ENCODE data around the gene FEM1B. TPM values are rescaled to one million over a fixed set of nuclear protein-coding genes. Genes with fewer than 3 reads are reported as not detected.
A peak's percentile ranks its signal among the peaks of the same experiment; 100 is the strongest.

Gene FEM1B
- total RNA-seq, 4 donors from 2014 or later = 28.1 to 48.2 (median 43.0) TPM

GRCh38 chr15:68292967-68293366, 15.4 kb downstream of the FEM1B start:
- no peaks in the 10 kb centered on the region for H3K9me3 ChIP-seq
- H3K27ac ChIP-seq = no peak overlapping the region
- DNase-seq = no peak
- peaks cover 0 to 17% (median 0%) of the 10 kb centered on the region in 4 donors for H3K4me1 ChIP-seq
- peaks cover 0 to 18% (median 0%) of the 10 kb centered on the region in 3 donors for H3K36me3 ChIP-seq
- H3K27me3 ChIP-seq = no peaks in the 10 kb centered on the region
- H3K4me3 ChIP-seq = no peak overlapping the region
- TF ChIP-seq CTCF (IDR thresholded peaks at IDR 0.05) (no peak), POLR2A (IDR thresholded peaks at IDR 0.05) (no peak)

DNA sequence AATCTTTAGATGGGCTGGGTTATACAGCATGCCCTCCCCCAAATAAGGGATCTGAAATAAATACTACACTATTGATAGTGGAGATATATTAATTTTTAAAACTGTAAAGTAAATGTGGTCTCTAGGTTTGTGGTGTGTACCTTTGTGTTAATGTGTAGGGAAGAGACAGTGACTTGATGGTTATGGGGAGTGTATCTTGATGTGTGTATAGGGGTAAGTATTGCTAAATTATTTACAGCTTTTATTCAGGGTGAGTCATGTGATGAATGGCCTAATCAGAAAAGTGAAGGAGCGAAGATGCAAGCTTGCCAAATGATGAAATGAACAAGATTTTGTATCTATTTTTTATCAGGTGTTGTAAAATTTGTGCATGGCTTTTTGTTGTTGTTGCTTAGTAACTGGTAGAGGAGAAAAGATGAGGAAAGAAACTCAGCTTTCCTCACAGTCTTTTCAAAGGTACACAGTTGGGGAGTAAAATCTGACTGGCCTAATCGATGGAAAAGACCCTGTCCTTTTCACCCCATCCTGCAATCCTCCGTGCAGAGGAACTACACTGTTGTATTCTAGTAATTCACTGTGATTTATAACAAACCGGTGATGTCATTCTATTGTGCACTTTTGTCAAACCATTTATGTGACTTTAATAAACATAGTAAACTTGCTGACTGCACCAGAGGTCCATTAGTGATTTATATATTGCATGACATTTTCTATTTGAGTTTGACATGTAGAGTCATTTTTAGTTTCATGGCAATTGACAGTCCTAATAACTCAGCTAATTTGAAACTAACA, 17.7 kb downstream of the FEM1B start:
- H3K4me3 ChIP-seq = no peak overlapping the region
- peaks cover 0 to 10% (median 0%) of the 10 kb centered on the region in 3 donors for H3K36me3 ChIP-seq
- H3K27me3 ChIP-seq = no peaks in the 10 kb centered on the region
- no peak overlapping the region for H3K27ac ChIP-seq
- H3K4me1 ChIP-seq = peaks cover 0 to 38% (median 6%) of the 10 kb centered on the region in 4 donors
- no peak for TF ChIP-seq POLR2A (IDR thresholded peaks at IDR 0.05)
- no peak for TF ChIP-seq CTCF (IDR thresholded peaks at IDR 0.05)
- no peak for DNase-seq
- H3K9me3 ChIP-seq = no peaks in the 10 kb centered on the region

DNA sequence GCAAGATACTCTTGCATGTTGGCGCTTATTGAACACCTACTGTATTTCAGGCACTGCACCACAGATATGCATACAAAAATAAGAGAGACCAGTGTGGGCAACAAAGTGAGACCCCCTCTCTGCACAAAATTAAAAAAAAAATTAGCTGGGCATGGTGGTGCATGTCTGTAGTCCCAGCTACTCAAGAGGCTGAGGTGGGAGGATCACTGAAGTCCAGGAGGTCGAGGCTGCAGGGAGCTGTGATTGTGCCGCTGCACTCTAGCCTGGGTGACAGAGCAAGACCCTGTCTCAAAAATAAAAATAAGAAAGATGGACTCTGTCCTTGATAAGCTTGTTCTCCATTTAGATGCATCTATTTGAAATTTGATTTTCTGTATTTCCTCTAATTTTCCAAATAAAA, 20.8 kb downstream of the FEM1B start:
- TF ChIP-seq POLR2A (IDR thresholded peaks at IDR 0.05) (no peak), CTCF (IDR thresholded peaks at IDR 0.05) (no peak)
- Histone ChIP-seq H3K36me3 (no peaks in the 10 kb centered on the region), H3K27me3 (no peaks in the 10 kb centered on the region), H3K4me1 (peaks cover 0 to 42% (median 6%) of the 10 kb centered on the region in 4 donors), H3K27ac (peak overlapping the region in 3 of 4 donors; percentile 48 to 63 (median 63)), H3K9me3 (no peaks in the 10 kb centered on the region), H3K4me3 (peak overlapping the region in 1 of 4 donors; percentile 16)
- DNase-seq = no peak

GRCh38 chr15:68298882-68299381, 21.4 kb downstream of the FEM1B start:
- peak overlapping the region; percentile 2 to 32 (median 21) for H3K4me3 ChIP-seq

DNA sequence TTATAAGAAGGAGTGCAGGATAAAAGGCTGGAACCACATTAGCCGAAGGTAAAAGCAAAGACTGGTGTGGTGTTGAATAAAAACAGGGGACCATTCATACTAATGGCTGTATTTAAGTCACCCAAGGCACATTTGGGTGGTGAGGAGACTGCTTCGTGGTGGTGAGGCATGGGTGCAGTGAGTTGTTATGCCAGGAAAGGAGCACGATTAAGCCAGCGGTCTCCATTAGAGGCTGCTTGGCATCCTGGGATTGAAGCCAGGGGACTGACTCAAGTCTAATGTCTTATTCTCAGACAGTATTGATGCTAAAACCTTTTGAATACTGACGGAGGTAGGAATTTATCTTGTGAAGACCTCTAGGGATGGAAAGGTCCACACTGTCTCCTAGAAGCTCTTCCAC, 21.9 kb downstream of the FEM1B start:
- H3K4me1 ChIP-seq = peaks cover 0 to 42% (median 6%) of the 10 kb centered on the region in 4 donors
- no peaks in the 10 kb centered on the region for H3K9me3 ChIP-seq
- DNase-seq = no peak
- peak overlapping the region in 2 of 4 donors; percentile 2 to 16 for H3K4me3 ChIP-seq
- TF ChIP-seq POLR2A (IDR thresholded peaks at IDR 0.05) = no peak
- TF ChIP-seq CTCF (IDR thresholded peaks at IDR 0.05) = no peak
- H3K27ac ChIP-seq = peak overlapping the region; percentile 3 to 71 (median 63)
- H3K27me3 ChIP-seq = no peaks in the 10 kb centered on the region
- H3K36me3 ChIP-seq = no peaks in the 10 kb centered on the region

More at GRCh38 chr15:68298882-68299381, 21.4 kb downstream of the FEM1B start:
- Histone ChIP-seq H3K4me1 (peaks cover 0 to 42% (median 6%) of the 10 kb centered on the region in 4 donors), H3K36me3 (no peaks in the 10 kb centered on the region), H3K27me3 (no peaks in the 10 kb centered on the region), H3K27ac (peak overlapping the region; percentile 3 to 63 (median 56)), H3K9me3 (no peaks in the 10 kb centered on the region)
- no peak for DNase-seq
- TF ChIP-seq CTCF (IDR thresholded peaks at IDR 0.05) (no peak), POLR2A (IDR thresholded peaks at IDR 0.05) (no peak)
